Right cardiac atrium (tissue), 5 donors: Measurements from ENCODE around the gene PSMB3. TPM values are rescaled to one million over a fixed set of nuclear protein-coding genes. Genes with fewer than 3 reads are reported as not detected.

Experiments used
- ATAC-seq, 2 donors: fragments of 200-7000 bp; cut with Tn5 transposase; one replicate each; pipeline versions ENCODE4 v1.8.0 to v1.9.1; 2020; ENCODE audit warnings: moderate library complexity in 2 of 2, mild to moderate bottlenecking in 1 of 2
- DNase-seq, 3 donors: peaks; one replicate each; pipeline ENCODE4 v3.0.0-alpha.2; 2020
- H3K27ac ChIP-seq: one replicate; pipeline ENCODE4 v1.5.1; 2013; ENCODE audit warnings: mild to moderate bottlenecking, low read length, control low read depth, moderate library complexity
- H3K27me3 ChIP-seq: one replicate; pipeline ENCODE4 v1.6.1; 2013; ENCODE audit not compliant: control insufficient read depth, insufficient read depth
- H3K4me1 ChIP-seq: one replicate; pipeline ENCODE4 v1.6.1; 2013; ENCODE audit warnings: low read length; ENCODE audit not compliant: control insufficient read depth, insufficient read depth
- H3K4me3 ChIP-seq: one replicate; pipeline ENCODE4 v1.5.1; 2013; ENCODE audit warnings: low read length, control low read depth
- H3K9me3 ChIP-seq: one replicate; pipeline ENCODE4 v1.6.1; 2013; ENCODE audit warnings: low read length; ENCODE audit not compliant: control insufficient read depth
- WGBS: extraction: QIAGEN DNeasy Blood & Tissue Kit; methylation state at CpG from one replicate; pipeline ENCODE4 v1.1.7; 2013; 5-methylcytosine and 5-hydroxymethylcytosine counted together
- intact Hi-C, 4 donors: fragments of 100-400 bp; cut with DNase I; formaldehyde crosslinking; loops; one replicate each; pipeline versions ENCODE4 v1.11.0 to v1.14.0; 2022 to 2023
- polyA plus RNA-seq: library from polyadenylated mRNA; stranded (reverse); fragments of 200-250 nt; gene quantifications from one replicate; pipeline ENCODE4 v1.2.3, GENCODE V29; 2013
- total RNA-seq, 4 donors: library from RNA; stranded (reverse); fragmentation: NEBNext Ultra II Directional; extraction: Animal tissue kit (Norgen Biotek cat#: 25700); gene quantifications; one replicate each; pipeline ENCODE4 v1.2.1, GENCODE V29; 2021
- donor health status: healthy with polysubstance abuse.
- donor health status: DM: no; HTN: yes; CAD: no.
- donor health status: DM: no; HTN: no; CAD: no.
- donor health status: DM: no; HTN: yes; CAD: no; lungs with severe emphysema.
- donor health status: DM: yes; HTN: yes; CAD: no.

PSMB3 gene
- total and polyA plus RNA-seq, 5 donors = 134 to 247 (median 147) TPM

GRCh38 chr17:38738007-38738662 is 14.4 kb upstream of the PSMB3 start:
- Histone ChIP-seq H3K27ac (no peak overlapping the region), H3K4me1 (peaks cover 12% of the 10 kb centered on the region), H3K9me3 (no peaks in the 10 kb centered on the region), H3K4me3 (no peak overlapping the region), H3K27me3 (no peaks in the 10 kb centered on the region)
- peak in 1 of 3 donors; percentile 34 for DNase-seq
- WGBS = 91% methylated on average over 14 of the region's 14 CpGs
- intact Hi-C loops = loop anchor here in 2 of 4 donors (5.0 to 10.0 kb wide), 3 partner anchors 36 to 63 kb away; partner anchors contain the start of gene EPOP (in 1 of the 2)
- no peak for ATAC-seq

- 93% methylated on average over 16 of the region's 16 CpGs for WGBS
- Histone ChIP-seq H3K27ac (no peak overlapping the region), H3K4me1 (peaks cover 14% of the 10 kb centered on the region), H3K27me3 (no peaks in the 10 kb centered on the region), H3K9me3 (no peaks in the 10 kb centered on the region), H3K4me3 (no peak overlapping the region)
- ATAC-seq = no peak
- peak in 1 of 3 donors; percentile 40 for DNase-seq
- intact Hi-C loops = loop anchor here in 2 of 4 donors (5.0 to 10.0 kb wide), 3 partner anchors 36 to 64 kb away; partner anchors contain the start of gene EPOP (in 1 of the 2)
Observed at GRCh38 chr17:38738686-38739085, 13.9 kb upstream of the PSMB3 start.

GRCh38 chr17:38739305-38739704 is 13.2 kb upstream of the PSMB3 start:
- Histone ChIP-seq H3K4me1 (peaks cover 17% of the 10 kb centered on the region), H3K27me3 (no peaks in the 10 kb centered on the region), H3K27ac (no peak overlapping the region), H3K9me3 (no peaks in the 10 kb centered on the region), H3K4me3 (no peak overlapping the region)
- peak in 1 of 3 donors; percentile 44 for DNase-seq
- WGBS = 87% methylated on average over 14 of the region's 14 CpGs
- no peak for ATAC-seq
- intact Hi-C loops = loop anchor here in 2 of 4 donors (5.0 to 10.0 kb wide), 3 partner anchors 37 to 65 kb away; partner anchors contain the start of gene EPOP (in 1 of the 2)

- intact Hi-C loops = loop anchor here in 1 of 4 donors (5.0 kb wide), 1 partner anchor 38 kb away; no protein-coding TSS in a partner anchor
- Histone ChIP-seq H3K4me1 (peaks cover 17% of the 10 kb centered on the region), H3K9me3 (no peaks in the 10 kb centered on the region), H3K27ac (no peak overlapping the region), H3K4me3 (no peak overlapping the region), H3K27me3 (no peaks in the 10 kb centered on the region)
- 86% methylated on average over 19 of the region's 19 CpGs for whole genome bisulfite sequencing
- ATAC-seq (no peak), DNase-seq (peak; percentile 16 to 62 (median 35))
Observed at GRCh38 chr17:38740044-38740443, 12.5 kb upstream of the PSMB3 start.

- WGBS = 64% methylated on average over 4 of the region's 4 CpGs
- intact Hi-C loops = loop anchor here in 1 of 4 donors (5.0 kb wide), 1 partner anchor 39 kb away; no protein-coding TSS in a partner anchor
- DNase-seq (peak in 2 of 3 donors; percentile 7 to 9), ATAC-seq (no peak)
- Histone ChIP-seq H3K4me1 (peaks cover 17% of the 10 kb centered on the region), H3K4me3 (no peak overlapping the region), H3K9me3 (no peaks in the 10 kb centered on the region), H3K27me3 (no peaks in the 10 kb centered on the region), H3K27ac (peak overlapping the region; percentile 13)
Observed at GRCh38 chr17:38740806-38741205, 11.7 kb upstream of the PSMB3 start.

- WGBS = 50% methylated on average over 5 of the region's 5 CpGs
- peaks cover 17% of the 10 kb centered on the region for H3K4me1 ChIP-seq
Observed at GRCh38 chr17:38741461-38741860, 11.1 kb upstream of the PSMB3 start.

GRCh38 chr17:38741921-38742410 is 10.6 kb upstream of the PSMB3 start:
- Histone ChIP-seq H3K4me3 (no peak overlapping the region), H3K4me1 (peaks cover 17% of the 10 kb centered on the region), H3K9me3 (no peaks in the 10 kb centered on the region), H3K27me3 (no peaks in the 10 kb centered on the region), H3K27ac (peak overlapping the region; percentile 93)
- peak; percentile 53 to 84 (median 65) for DNase-seq
- intact Hi-C loops = loop anchor here in 1 of 4 donors (5.0 kb wide), 1 partner anchor 40 kb away; no protein-coding TSS in a partner anchor
- peak; percentile 45 to 46 for ATAC-seq
- 25% methylated on average over 7 of the region's 7 CpGs for WGBS

More at GRCh38 chr17:38741461-38741860, 11.1 kb upstream of the PSMB3 start:
- DNase-seq = peak; percentile 7 to 35 (median 19)
- no peaks in the 10 kb centered on the region for H3K27me3 ChIP-seq
- no peak overlapping the region for H3K4me3 ChIP-seq
- intact Hi-C loops = loop anchor here in 1 of 4 donors (5.0 kb wide), 1 partner anchor 39 kb away; no protein-coding TSS in a partner anchor
- ATAC-seq = peak in 1 of 2 donors; percentile 1
- H3K27ac ChIP-seq = peak overlapping the region; percentile 93
- no peaks in the 10 kb centered on the region for H3K9me3 ChIP-seq

- intact Hi-C loops = loop anchor here in 1 of 4 donors (5.0 kb wide), 1 partner anchor 40 kb away; no protein-coding TSS in a partner anchor
- 28% methylated on average over 22 of the region's 22 CpGs for WGBS
- Histone ChIP-seq H3K9me3 (no peaks in the 10 kb centered on the region), H3K27me3 (no peaks in the 10 kb centered on the region), H3K4me3 (no peak overlapping the region), H3K4me1 (peaks cover 17% of the 10 kb centered on the region), H3K27ac (peak overlapping the region; percentile 93)
- DNase-seq (peak; percentile 45 to 69 (median 67)), ATAC-seq (peak; percentile 58 to 62)
Observed at GRCh38 chr17:38742411-38743308, 9.9 kb upstream of the PSMB3 start.

GRCh38 chr17:38743556-38744171 is 8.9 kb upstream of the PSMB3 start:
- ATAC-seq = no peak
- peak overlapping the region; percentile 12 for H3K27ac ChIP-seq
- peak; percentile 6 to 44 (median 37) for DNase-seq
- no peaks in the 10 kb centered on the region for H3K27me3 ChIP-seq
- intact Hi-C loops = loop anchor here in 1 of 4 donors (5.0 kb wide), 1 partner anchor 41 kb away; no protein-coding TSS in a partner anchor
- no peak overlapping the region for H3K4me3 ChIP-seq
- 70% methylated on average over 4 of the region's 4 CpGs for WGBS
- no peaks in the 10 kb centered on the region for H3K9me3 ChIP-seq
- H3K4me1 ChIP-seq = peaks cover 17% of the 10 kb centered on the region

GRCh38 chr17:38745545-38745944 is 7.0 kb upstream of the PSMB3 start:
- Histone ChIP-seq H3K9me3 (no peaks in the 10 kb centered on the region), H3K27me3 (no peaks in the 10 kb centered on the region), H3K4me1 (peaks cover 17% of the 10 kb centered on the region), H3K27ac (no peak overlapping the region), H3K4me3 (no peak overlapping the region)
- intact Hi-C loops = no loop called here
- 39% methylated on average over 4 of the region's 4 CpGs for WGBS
- ATAC-seq (no peak), DNase-seq (peak; percentile 49 to 75 (median 62))
